ENCODE data around the gene MRAP2.
A peak's percentile ranks its signal among the peaks of the same experiment; 100 is the strongest.

MRAP2 gene

GRCh38 chr6:84033523-84034451, at the start of gene MRAP2:
Gene MRAP2 (plus strand): TSS chr6:84033772. CDS start chr6:84055319, 21,547 bp downstream.
- H3K4me3 ChIP-seq (replicated peaks; ENCODE audit: low read depth, low read length) = peak within 1 kb of the TSS; percentile 47
- TF ChIP-seq CTCF (IDR thresholded peaks at IDR 0.05; ENCODE audit: low read depth, low read length, missing control alignments) = no peak
- no peak for DNase-seq (ENCODE audit: extremely low read depth, low read depth)

GRCh38 chr6:83984411-83984810, 49.2 kb upstream of the MRAP2 start:
- DNase-seq (ENCODE audit: extremely low read depth, low read depth) = no peak
- TF ChIP-seq CTCF (IDR thresholded peaks at IDR 0.05; ENCODE audit: low read depth, low read length, missing control alignments) = no peak
- no peak overlapping the region for H3K4me3 ChIP-seq (replicated peaks; ENCODE audit: low read depth, low read length)

- H3K4me3 ChIP-seq (replicated peaks; ENCODE audit: low read depth, low read length) = no peak overlapping the region
- TF ChIP-seq CTCF (IDR thresholded peaks at IDR 0.05; ENCODE audit: low read depth, low read length, missing control alignments) = no peak
- no peak for DNase-seq (ENCODE audit: extremely low read depth, low read depth)
Observed at GRCh38 chr6:83985308-83985713, 48.3 kb upstream of the MRAP2 start.

GRCh38 chr6:83985715-83986114, 47.9 kb upstream of the MRAP2 start:
- no peak overlapping the region for H3K4me3 ChIP-seq (replicated peaks; ENCODE audit: low read depth, low read length)
- DNase-seq (ENCODE audit: extremely low read depth, low read depth) = no peak

GRCh38 chr6:83998021-83998584, 35.5 kb upstream of the MRAP2 start:
- TF ChIP-seq CTCF (IDR thresholded peaks at IDR 0.05; ENCODE audit: low read depth, low read length, missing control alignments) = no peak
- no peak overlapping the region for H3K4me3 ChIP-seq (replicated peaks; ENCODE audit: low read depth, low read length)
- DNase-seq (ENCODE audit: extremely low read depth, low read depth) = no peak

More at GRCh38 chr6:83985715-83986114, 47.9 kb upstream of the MRAP2 start:
- TF ChIP-seq CTCF (IDR thresholded peaks at IDR 0.05; ENCODE audit: low read depth, low read length, missing control alignments) = no peak

- no peak for TF ChIP-seq CTCF (IDR thresholded peaks at IDR 0.05; ENCODE audit: low read depth, low read length, missing control alignments)
- H3K4me3 ChIP-seq (replicated peaks; ENCODE audit: low read depth, low read length) = no peak overlapping the region
- DNase-seq (ENCODE audit: extremely low read depth, low read depth) = no peak
Observed at GRCh38 chr6:84001119-84001518, 32.5 kb upstream of the MRAP2 start.

Measured in HFF-Myc (cell line).